HG03565 (cell line): ENCODE results near the gene JARID2.

ENCODE experiments used
- ATAC-seq: cut with Tn5 transposase; IDR thresholded peaks from one replicate; pipeline ENCODE4 v1.9.1; 2021; ENCODE audit warnings: mild to moderate bottlenecking, moderate library complexity; ENCODE audit not compliant: unreplicated experiment

Gene JARID2

DNA sequence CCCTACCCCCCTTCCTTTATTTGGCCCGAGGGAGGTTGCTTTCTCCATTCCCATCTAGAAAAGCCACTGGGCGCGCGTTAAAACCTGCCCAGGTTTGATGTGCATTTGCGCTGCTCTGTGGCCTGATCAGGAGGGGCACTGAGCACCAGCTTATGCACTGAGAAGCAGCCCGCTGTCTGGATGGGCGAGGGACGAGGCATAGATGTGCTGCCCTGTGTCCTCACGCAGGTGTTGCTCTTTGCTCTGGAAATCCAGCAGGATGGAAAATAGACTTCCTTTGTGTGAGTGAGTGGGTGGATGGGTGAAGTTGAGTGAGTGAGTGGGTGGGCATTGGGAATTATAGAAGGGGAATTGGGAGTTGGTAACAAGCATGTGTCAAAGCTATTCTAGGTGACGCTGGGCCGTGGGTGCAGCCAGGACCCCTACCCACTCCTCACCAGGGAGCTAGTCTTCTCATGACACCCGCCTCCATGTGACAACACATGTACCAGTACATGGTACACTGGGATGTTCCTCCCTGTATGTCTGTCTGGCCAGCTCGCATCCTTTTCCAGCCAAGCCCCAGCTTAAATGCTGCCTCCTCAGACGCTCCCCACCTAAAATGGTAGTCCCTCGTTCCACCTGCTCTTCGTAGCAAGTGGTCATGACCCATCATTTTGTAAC, 254.3 kb downstream of the JARID2 start:
- ATAC-seq, result no peak

GRCh38 chr6:15500901-15501825, 255.3 kb downstream of the JARID2 start:
- ATAC-seq, result no peak

GRCh38 chr6:15501826-15502445, 256.1 kb downstream of the JARID2 start:
- no peak for ATAC-seq

DNA sequence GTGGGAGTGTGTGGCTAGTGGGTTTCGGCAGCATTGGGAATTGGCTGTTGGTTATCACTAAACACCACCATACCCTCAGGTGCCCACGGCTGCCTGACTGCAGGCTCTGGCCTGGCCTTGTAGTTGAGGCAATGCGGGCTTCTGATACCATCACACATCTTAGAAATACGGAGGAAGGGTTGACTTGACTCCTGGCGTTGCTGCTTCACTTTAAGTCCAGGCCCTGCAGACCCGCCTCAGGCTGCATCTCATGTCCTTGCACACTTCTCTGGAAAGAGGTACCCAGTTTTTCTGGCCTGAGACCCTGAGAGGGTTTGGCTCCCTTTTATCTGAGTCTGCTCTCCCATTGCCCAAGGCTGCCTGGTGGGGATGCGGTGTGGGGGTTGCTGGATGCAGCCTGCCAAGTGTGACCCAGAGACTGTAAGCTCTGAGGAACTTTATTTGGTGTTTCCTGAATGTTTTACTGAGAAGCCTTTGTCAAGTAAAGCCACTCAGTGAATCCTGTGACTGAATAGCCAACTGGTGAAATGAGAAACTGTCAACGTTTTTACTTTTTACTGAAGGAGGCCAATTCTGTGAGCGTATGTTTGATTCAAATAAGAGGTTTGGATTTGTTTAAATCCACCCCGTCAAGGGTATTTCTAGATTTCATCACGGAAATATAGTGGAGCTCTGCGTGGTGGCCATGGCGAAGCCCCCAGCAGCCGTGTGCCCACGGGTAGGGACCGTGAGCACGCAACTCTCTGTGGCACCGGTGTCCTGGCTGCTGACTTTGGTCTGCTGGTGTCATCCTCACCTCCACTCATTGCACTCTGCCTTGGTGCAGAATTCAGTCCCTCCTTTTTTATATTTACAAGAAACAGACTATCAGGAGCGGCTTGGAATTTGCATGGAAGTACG, 256.8 kb downstream of the JARID2 start:
- ATAC-seq, result no peak

DNA sequence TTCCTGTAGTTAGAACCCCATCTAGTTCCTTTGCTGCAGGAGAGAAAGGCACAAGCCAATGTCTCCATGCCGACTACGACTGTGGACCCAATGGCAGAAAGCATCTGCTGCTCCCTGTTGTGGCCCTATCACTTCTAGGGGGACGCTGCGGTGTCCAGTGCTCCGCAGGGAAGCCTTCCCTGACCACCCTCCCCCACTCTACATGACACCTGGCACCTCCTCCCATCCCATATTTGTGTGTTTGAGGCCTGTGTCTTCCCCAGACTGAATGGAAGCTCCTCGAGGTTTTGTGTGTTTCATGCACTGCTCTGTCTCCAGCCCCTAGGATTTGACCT, 257.4 kb downstream of the JARID2 start:
- no peak for ATAC-seq

DNA sequence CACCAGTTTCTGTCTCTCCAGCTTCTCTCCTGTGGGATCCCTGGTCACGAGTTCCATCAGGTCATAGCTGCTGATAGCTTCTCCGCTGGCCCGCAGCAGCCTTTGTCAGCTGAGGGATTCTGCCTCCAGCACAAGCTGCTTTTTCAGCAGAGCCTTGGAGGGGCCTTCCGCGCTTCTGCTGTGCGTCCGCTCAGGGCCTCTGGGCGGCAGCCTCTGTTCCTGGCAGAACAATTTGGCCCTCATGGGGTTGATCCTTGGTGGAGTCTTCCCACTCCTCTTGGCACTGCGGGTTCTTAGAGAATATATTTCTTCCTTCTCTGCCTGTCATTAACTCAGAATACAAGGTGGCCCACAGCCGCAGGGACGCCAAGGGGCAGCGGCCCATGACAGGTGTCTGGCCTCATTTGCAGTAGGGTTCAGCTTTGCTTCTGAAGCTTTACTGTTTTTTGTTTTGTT, 258.2 kb downstream of the JARID2 start:
- ATAC-seq, result no peak

- ATAC-seq, result no peak
Observed at GRCh38 chr6:15504581-15505350, 258.9 kb downstream of the JARID2 start.

GRCh38 chr6:15505463-15505918, 259.6 kb downstream of the JARID2 start:
- no peak for ATAC-seq

GRCh38 chr6:15506066-15506465, 260.2 kb downstream of the JARID2 start:
- ATAC-seq, result no peak

- ATAC-seq, result no peak
Observed at GRCh38 chr6:15507221-15507620, 261.4 kb downstream of the JARID2 start.

DNA sequence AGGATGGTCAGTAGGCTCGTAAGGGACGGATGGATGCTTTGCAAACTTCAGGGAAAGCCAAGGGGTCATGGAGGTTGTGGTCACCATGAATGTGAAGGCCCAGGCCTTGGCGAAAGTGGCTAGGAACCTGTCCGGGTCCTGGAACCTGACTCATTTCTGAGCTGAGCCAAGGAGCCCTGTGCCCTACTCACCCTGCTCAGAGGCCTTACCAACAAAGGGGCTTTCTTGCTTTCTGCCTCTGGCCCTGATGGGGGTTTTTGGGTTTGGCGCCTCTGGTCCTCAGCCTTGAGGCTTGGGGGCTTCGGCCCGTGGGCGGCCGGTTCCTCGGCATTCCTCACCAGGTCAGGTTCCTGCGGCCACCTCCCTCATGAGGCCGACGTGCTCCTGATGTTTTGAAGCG, 261.9 kb downstream of the JARID2 start:
- no peak for ATAC-seq

- ATAC-seq, result no peak
Observed at GRCh38 chr6:15508441-15508871, 262.6 kb downstream of the JARID2 start.

- no peak for ATAC-seq
Observed at GRCh38 chr6:15508931-15509330, 263.1 kb downstream of the JARID2 start.

- ATAC-seq, result no peak
Observed at GRCh38 chr6:15509335-15509933, 263.6 kb downstream of the JARID2 start.

- ATAC-seq, result no peak
Observed at GRCh38 chr6:15510121-15510520, 264.3 kb downstream of the JARID2 start.

DNA sequence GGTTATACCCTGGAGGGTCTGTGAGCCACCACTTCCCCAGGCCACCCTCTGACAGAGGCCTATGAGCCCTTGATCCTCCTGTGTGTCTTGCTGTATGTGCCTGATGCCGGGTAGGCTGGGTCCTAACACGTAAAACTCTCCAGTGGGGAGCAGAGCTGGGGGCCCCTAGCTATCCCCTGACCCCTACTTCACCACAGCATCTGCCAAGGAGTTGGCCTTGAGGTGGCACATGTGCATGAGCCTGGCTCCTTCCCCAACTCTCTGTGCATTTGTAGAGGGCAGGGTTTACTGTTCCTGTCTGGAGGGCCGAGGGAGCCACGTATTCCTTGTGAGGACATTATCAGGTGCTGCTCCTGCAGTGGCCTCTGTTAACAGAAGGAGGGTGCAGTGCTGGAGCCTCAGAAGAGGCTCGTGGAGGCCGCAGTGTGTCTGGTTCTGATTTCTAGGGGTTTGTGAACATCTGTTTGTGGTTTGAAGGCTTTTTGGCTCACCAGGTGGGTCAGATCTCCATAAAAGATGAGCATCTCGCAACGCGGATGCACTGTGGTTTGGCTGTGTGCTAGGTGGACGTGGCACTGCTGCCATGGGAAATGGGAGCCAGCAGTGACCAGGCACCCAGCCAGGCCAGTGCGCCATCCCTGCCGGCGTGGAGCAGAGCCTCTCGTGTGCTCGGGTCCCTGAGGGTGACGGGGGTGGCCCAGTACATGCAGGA, 264.8 kb downstream of the JARID2 start:
- ATAC-seq, result no peak

DNA sequence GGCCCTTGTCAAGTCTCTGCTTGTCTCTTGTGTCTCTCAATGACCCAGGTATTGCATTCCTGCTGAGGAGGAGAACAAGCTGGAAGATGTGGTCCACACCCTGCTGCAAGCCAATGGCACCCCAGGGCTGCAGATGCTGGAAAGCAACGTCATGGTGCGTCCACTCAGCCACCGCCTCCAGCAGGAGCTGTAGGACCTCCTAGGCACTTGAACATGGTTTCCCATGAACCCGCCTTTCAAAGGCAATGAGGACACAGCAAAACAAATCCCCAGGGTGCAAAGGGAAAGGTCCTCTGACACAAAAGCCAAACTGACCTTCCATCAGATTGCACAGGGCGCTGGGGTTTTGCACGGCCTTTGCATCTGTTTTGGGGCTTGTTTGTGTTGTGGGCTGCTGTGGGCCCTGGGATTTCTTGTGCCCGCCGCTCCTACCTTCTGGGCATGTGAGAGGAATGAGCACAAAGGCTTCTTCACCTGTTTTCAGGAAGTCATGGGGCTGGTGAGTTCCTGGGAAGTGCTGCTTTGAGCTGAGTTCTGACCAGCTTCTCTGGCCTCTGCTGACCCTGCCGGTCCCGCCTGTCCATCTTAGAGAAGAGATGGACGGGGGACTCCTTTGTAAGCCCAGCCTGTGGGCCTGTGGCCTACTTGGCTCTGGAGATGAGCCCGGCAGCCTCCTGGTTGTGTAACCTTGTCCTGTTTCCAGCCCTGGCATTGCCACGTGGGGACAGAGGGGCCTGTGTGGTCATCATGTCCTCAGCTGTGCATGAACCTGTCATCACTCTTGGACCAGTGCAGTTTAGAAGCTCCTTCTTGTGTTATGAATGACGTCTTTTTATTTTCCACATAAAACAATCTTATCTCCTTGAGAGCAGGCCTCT, 265.6 kb downstream of the JARID2 start:
- ATAC-seq, result no peak

DNA sequence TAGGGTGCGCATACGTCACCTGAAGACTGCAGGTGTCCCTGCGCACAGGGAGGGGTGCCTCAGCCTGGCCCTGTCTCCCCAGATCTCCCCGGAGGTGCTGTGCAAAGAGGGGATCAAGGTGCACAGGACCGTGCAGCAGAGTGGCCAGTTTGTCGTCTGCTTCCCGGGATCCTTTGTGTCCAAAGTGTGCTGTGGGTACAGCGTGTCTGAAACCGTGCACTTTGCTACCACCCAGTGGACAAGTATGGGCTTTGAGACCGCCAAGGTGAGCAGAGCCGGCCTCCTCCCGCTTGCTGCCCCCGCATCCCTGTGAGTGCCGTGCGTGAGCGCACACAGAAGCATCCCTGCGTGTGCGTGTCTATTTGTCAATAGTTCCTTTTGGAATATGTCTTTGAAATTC, 266.3 kb downstream of the JARID2 start:
- ATAC-seq, result no peak
